LHCN-M2 (cell line): Measurements from ENCODE around the gene ETFB. TPM values are rescaled to one million over a fixed set of nuclear protein-coding genes. Genes with fewer than 3 reads are reported as not detected.
A peak's percentile ranks its signal among the peaks of the same experiment; 100 is the strongest.

Experiments
- DNase-seq: peaks from one replicate; pipeline ENCODE4 v3.0.0-alpha.2; 2012; ENCODE audit warnings: low read depth
- total RNA-seq: library from RNA; depleted of rRNA; stranded (reverse); fragments of >200 nt; gene quantifications from 2 replicates; pipeline ENCODE4 v1.2.3, GENCODE V29; 2014

Gene ETFB
- total RNA-seq, 1 experiment from 2014 or later, result 100 TPM

DNA sequence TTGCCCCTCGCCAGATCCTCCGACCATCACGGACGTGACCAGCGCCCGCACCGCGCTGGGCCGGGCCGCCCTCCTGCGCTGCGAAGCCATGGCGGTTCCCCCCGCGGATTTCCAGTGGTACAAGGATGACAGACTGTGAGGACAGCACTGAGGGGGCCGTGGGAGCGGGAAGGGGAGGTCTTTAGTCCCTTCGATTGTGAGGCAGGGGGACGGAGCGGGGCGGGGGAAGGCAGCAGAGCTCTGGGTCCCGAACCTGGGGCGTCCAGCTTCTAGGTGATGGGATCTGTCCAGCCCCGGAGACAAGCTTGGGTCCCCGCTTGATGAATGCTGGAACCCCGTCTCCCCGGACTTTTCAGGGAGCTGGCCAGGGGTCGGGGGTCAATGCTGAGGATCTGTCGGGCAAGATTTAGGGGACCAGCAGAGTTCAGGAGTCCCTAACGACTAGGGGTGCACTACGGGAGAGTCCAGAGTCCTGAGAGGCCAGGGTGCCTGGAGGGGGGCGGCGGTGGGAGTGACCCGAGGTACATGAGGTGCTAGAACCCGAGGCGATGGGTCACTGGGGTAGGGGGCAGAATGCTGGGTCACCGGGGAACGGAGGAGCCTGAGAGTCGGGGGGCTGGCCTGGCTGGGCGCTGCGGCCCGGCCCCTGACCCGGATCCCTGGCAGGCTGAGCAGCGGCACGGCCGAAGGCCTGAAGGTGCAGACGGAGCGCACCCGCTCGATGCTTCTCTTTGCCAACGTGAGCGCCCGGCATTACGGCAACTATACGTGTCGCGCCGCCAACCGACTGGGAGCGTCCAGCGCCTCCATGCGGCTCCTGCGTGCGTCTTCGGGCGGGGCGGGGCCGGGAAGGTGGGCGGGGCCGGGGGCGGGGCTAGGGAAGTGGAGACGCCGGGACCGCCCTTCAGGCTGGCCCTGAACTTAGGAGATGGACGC lies 38.9 kb downstream of the ETFB start:
- peak; percentile 15 for DNase-seq

DNA sequence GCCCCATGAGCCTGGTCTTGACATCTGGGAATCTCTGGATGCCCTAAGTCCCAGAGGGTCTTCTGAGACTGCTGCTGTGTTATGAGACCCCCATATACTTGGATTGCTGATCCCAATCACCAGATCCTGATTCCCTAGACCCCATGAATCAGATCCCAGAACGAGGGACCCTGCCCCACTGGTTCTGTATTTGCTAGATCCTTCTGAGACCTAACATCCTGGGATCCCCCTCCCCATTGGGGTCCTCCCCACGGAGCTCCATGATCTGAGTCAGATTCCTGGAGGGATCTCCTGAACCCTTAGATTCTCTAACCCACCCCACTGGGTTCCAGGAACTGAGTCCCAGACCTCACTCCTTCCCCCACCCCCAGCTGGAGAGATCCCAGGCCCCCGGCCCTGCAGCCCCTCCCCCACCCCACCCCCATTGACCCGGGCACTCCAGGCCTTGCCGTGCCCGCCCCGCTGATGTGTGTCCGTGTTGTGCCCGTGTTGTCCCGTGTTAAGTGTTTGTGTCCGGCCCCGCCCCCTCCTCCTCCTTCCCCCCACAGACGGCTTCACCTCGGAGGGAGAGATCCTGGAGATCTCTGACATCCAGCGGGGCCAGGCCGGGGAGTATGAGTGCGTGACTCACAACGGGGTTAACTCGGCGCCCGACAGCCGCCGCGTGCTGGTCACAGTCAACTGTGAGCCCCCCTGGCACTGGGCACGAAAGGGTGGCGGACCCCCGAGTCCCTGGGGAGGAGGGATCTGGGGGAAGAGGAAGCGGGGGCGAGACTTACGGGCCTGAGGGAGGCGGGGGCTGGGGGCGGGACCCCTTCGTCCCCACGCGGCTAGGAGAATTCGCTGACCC lies 39.7 kb downstream of the ETFB start:
- no peak for DNase-seq

- DNase-seq, result no peak
These were observed 40.8 kb downstream of the ETFB start for GRCh38 chr19:51325161-51325976.

- DNase-seq, result no peak
These were observed 42.1 kb downstream of the ETFB start for GRCh38 chr19:51324167-51324481.

- DNase-seq, result no peak
These were observed 42.6 kb downstream of the ETFB start for GRCh38 chr19:51323481-51324166.

DNA sequence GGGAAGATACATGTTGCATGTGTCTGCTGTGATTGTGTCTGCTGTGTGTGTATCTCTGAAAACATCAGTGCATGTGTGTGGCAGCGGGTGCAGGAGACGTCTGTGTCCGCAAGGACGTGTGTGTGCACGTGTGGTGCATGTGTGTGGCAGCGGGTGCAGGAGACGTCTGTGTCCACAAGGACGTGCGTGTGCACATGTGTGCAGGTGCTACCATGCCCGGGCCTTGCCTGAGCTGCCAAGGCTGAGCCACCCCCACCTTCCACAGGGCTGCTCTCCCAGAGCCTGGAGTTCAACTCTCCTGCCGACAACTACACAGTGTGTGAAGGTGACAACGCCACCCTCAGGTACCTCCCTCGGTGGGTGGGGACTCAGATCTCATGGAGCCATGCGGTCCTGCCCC lies 44.4 kb downstream of the ETFB start:
- DNase-seq, result no peak

GRCh38 chr19:51320280-51320657 lies 45.9 kb downstream of the ETFB start:
- DNase-seq, result no peak

DNA sequence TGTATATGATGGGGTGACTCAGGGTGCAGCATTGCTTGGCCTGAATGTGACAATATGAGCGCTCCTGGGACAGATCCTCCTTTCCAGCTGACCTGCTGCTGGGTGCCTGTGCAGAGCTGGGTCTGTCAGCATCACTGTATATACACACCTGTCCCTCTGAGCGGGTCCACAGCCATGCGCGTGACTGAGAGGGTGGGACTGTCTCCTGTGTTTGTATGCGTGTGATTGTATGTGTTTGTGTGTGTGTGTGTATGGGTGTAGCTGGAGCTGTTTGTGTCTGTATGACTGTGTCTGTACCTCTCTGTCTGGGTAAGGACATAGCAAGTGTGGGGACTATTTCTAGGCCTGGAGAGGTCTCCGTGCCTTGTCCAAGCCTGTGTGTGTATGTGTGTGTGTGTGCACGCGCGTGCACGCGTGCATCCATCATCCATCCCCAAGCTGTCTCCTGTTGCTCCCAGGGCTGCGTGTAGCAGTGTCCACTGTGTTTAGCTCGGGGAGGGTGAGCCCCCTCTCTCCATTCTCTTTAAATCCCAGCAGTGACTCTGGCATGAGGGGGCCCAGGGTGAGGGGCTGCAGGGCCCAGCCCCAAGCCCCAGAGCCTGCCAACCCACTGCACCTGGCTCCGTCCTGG lies 46.4 kb downstream of the ETFB start:
- no peak for DNase-seq

GRCh38 chr19:51318687-51319648 lies 47.2 kb downstream of the ETFB start:
- no peak for DNase-seq

DNA sequence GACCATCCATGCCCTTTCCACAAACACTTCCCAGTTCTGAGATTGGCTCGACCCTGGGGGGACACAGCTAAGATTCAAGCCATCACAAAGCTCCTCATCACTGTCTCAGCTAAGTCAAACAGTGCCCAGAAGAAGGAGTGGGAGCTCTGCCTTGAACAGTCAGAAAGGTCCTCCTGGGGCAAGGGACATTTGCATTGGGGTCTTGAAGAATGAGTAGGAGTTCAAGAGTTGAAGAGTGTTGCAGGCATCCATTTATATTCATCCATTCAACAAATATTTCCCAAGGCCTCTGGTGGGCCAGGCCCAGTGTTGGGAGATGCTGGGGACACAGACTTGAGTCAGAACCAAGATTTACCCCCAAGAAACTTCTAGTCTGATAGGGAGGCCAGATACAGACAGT lies 48.2 kb downstream of the ETFB start:
- DNase-seq, result no peak

DNA sequence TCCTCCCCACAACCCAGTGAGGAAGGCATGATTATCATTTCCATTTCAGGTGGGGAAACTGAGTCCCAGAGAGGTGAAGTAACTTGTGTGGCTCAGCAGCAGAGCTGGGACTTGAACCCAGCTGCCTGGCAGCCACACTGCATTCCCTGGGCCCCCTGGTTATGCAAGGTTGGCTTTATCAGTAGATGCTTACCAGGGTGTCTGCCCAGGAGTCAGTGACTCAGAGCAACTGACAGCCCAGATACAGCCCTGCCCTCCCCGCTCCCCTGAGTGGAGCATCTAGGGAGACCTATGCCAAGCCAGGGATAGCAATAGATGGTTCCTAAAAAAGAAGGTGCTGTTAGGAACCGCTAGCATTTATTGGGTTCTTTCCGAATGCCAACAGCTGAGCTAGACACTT lies 48.8 kb downstream of the ETFB start:
- no peak for DNase-seq

GRCh38 chr19:51316688-51317087 lies 49.5 kb downstream of the ETFB start:
- DNase-seq, result no peak

DNA sequence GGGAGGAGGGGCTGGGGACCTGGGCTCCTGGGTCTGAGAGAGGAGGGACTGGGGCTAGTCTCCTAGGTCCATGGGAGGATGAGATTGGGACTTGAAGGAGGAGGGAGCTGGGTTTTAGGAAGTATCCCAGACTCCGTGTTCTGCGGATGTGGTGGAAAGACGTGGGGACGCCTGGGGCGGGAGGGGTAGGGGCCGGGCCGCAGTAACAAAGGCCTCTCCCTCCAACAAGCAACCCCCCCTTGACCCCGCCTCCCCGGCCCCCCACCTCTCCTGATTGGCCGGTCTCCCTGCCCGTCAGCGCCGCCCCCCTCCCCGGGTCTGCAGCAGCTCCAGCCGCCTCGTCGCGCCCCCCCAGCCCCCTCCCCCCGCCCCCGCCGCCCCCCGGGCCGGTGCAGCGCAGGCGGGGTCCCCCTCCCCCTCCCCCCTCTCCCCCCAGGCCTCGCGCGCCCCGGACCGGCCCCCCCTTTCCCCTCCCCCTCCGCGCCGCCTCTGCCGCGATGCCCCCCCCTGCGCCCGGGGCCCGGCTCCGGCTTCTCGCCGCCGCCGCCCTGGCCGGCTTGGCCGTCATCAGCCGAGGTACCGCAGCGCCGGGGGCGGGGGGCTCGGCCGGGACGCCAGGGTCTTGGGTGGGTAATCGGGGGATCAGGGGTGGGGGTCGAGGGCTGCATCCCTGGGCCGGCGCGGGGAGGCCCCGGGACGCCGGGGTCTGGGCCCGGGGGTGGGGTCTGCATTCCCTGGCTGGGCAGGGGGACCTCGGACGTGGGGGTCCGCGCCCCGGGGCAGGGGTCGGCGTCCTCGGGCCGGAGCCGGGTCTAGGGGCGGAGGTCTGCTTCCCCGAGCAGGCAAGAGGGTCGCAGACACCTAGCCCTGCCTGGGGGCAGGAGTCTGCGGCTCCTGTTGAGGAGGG lies 54.6 kb downstream of the ETFB start, which contains the start of gene IGLON5:
Gene IGLON5 (plus strand): TSS at position 294 of the 907 bp plus-strand sequence. CDS start 204 bp downstream, at position 498.
- DNase-seq, result no peak

- DNase-seq, result no peak
These were observed 60.7 kb downstream of the ETFB start for GRCh38 chr19:51305479-51305878.

- DNase-seq, result no peak
These were observed 64.9 kb downstream of the ETFB start for GRCh38 chr19:51301266-51301665.

DNA sequence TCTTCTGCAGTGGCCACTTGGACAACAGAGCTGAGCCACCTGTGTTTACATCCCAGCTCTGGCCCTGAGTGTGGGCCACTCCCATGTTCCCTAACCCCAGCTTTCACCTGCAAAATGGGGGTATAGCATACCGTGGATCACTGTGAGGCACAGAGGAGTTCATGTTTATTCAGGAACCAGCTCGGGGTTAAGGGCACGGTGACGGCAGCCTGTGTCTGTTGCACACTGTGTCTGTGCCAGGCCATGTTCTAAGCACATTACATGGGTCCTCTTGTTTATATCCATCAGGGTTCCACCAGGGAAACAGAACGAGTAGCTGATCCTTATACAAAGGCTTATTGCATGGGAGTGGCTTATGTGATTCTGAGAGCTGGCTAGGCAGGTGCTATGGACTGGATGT lies 68.8 kb downstream of the ETFB start:
- DNase-seq, result no peak

- DNase-seq, result no peak
These were observed 69.7 kb downstream of the ETFB start for GRCh38 chr19:51296336-51297093.
